ENCODE data around the gene NR2F1-AS1.
"Not testable (repeated sequence)": the region's sequence is repeated elsewhere in the genome, so short reads cannot be mapped to it uniquely, and the experiment has no call there.

Gene NR2F1-AS1

GRCh38 chr5:93575461-93576414 lies 5.3 kb downstream of the NR2F1-AS1 start:
- no peak for DNase-seq

DNA sequence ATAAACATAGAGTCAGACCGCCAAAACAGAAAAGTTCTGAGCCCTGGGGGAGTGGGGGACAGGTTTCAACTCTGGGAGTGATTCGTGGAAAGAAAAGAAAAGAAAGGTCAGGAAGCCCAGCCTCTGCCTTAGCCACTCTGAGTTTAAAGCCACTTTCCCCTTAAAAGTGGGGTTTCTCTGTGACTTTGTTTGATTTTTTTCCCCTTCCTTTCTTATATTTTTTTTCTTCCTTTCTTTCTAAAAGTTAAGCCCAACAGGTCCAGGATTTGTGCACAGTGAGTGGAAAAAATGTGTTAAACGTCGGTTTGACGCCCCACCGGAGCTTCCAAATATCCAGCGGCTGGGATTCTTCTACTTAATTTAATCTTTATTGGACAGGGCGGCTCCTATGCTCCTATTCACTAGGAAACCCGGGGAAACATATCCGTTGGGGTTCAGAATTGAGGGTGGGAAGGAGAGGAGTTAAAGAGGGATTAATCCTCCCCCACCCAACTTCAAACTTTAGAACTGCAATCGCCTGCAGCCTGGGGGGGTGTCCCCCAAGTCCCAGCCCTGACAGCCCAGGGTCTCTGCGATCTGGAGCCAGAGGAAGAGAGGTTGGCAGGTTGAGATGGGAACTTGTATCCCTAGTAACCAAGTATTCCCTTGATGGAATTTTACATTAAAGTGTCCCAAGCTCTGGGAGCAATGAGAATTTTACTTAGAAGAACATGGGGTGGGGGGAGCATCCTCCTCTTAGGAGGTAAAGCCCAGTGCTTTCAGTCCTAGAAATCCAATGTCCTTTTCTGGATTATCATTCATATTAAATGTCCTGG lies 6.3 kb downstream of the NR2F1-AS1 start:
- DNase-seq, result no peak

GRCh38 chr5:93573354-93574351 lies 7.4 kb downstream of the NR2F1-AS1 start:
- no peak for DNase-seq

DNA sequence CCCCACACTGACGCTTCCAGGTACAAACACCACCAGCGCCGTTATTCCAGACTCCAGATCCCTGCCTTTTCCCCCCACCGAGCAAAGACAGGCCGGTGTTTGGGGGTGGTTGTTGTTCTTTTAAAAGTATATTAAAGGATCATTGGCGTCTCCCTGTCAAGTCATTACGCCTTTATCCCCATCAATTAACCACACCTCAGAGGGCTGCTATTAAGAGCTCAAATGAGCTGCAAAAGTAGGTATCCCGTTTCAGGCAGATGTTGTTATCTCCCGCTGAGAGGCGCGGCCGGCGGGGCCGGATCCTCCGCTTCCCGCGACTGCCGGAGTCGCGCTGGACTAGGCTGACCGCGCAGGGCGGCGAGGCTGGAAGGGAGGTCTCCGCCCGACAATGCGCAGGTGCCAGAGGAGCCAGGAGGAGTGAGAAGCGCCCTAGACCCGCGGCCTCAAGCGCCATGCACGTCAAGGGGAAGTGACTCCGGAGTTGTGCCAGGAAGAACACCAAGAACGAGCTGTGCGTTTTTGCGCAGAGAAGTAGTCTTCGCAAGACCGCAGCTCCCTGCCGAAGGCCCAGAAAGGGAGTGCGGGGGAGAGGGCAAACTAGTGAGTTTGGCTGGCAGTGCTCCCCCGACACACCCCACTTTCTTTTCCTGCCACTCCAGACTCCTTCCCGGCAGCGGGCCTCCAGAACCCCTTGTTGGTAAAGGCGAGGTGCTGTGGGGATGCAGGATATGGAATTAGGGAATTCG lies 8.2 kb downstream of the NR2F1-AS1 start:
- DNase-seq, result no peak

- no peak for DNase-seq
These were observed 8.9 kb downstream of the NR2F1-AS1 start for GRCh38 chr5:93572101-93572607.

- DNase-seq, result no peak
These were observed 9.7 kb downstream of the NR2F1-AS1 start for GRCh38 chr5:93571114-93571949.

DNA sequence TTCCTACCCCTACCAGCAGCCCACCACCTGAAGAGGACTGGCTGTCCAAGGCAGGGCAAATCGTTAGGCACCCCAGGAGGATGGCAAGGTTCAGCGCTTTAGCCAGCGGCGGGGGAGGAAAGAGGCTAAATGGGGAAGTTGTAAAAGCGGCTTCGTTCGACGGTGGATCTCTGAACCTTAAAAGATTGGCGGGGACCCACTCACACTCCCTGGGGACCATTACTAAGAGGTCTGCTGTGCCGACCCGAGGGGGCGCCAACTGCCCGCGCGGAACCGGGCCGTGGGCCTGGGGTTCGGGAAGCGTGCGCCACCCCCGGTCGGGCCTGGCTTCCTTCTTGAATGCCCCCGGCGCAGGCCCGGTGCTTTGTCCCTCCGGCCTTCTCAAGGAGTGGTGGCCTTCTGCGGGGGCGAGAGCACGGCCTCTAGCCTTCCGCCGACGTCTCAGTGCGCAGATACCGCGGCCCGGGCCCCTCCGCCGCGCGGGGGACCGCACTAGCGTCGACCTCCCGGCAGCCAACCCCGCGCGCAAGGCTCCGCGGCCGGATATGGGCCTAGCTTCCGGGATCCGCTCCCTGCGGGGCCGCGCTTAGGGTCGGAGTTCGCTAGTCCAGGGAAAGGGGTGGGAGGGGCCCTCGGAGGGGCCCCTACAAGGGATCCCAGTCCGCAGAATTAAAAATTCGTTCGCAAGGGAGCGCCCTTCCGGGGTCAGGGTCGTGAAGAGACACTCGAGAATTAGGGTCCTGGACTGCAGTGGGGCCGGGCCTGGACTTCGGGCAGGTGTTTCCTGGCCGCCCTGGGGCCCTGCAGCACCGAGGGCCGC lies 10.5 kb downstream of the NR2F1-AS1 start:
- DNase-seq, result no peak

GRCh38 chr5:93569300-93570160 lies 11.5 kb downstream of the NR2F1-AS1 start:
- DNase-seq, result no peak

DNA sequence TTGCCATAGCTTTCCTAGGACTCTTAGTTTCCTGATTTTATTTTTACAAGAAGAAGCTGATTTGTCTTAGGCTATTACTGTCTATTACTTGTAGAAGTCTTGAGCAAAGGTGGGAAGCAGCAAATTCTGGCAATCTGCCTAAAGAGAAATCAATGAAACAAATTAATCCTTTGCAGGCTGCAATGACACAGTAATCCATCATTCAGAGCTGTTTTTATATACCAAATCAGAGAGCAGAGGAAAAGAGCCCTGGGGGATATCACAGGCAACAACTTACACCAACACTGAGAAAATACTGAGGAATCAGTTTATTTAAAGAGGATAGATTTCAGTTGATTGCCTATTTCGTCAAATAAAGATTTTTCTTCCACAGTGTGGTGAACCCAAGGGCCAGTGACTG lies 13.6 kb downstream of the NR2F1-AS1 start:
- DNase-seq, result no peak

GRCh38 chr5:93566091-93566490 lies 14.9 kb downstream of the NR2F1-AS1 start:
- no peak for DNase-seq

- no peak for DNase-seq
These were observed 23.9 kb downstream of the NR2F1-AS1 start for GRCh38 chr5:93557021-93557604.

GRCh38 chr5:93549594-93549993 lies 31.4 kb downstream of the NR2F1-AS1 start:
- DNase-seq, result not testable (repeated sequence)

DNA sequence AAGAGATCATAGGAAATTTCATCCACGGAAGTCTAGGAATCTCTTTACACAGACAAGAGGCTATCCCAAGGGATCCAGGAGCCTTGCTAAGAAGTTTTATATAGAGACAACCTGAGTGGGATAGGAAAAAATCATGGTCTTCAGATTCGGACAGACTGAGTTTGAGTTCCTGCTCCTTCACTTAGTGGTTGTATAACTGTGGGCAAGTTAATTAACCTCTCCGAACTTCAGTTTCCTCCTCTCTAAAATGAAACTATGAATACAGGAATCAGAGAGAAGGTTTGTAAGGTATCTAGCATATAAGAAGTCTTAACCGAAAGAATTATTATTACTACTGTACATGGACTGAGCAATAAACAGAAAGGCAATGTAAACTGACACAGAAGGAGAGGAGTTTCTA lies 35.1 kb downstream of the NR2F1-AS1 start:
- no peak for DNase-seq

DNA sequence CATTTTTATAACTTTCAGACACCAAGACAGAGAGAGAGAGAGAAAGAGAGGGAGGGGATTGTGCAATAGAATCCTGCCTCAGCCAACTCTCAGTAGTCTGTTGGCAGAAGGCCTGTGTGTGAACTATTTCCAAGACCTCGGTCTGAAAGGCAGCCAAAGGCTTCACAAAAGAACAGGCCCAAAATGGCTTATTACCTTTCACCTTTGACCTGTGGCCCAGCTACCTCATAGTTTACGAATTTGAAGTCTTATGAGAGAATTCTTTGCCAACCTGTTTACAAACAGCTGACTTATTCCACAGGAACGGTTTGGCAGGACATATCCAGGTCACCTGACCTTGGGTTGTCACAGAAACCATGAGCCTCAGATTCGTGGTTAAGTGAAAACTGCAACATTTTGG lies 48.6 kb downstream of the NR2F1-AS1 start:
- DNase-seq, result no peak

- DNase-seq, result not testable (repeated sequence)
These were observed 59.2 kb downstream of the NR2F1-AS1 start for GRCh38 chr5:93521815-93522214.

GRCh38 chr5:93519740-93520139 lies 61.3 kb downstream of the NR2F1-AS1 start:
- no peak for DNase-seq

GRCh38 chr5:93517828-93518227 lies 63.2 kb downstream of the NR2F1-AS1 start:
- no peak for DNase-seq

GRCh38 chr5:93513298-93513697 lies 67.7 kb downstream of the NR2F1-AS1 start:
- DNase-seq, result no peak
